T-helper 1 cell treated with Interleukin-12 subunit alpha and Interleukin-12 subunit beta and Interleukin-4 antibody, amounts not matched to agents 30 μg/mL and 1 μg/mL, for 36 hours (primary cell): Measurements from ENCODE around the gene RBMX2.
"Not testable (repeated sequence)": the region's sequence is repeated elsewhere in the genome, so short reads cannot be mapped to it uniquely, and the experiment has no call there.

ENCODE experiments used
- H3K27ac Mint-ChIP-seq: one replicate; pipeline ENCODE4 v1.8.0; 2021; ENCODE audit warnings: mild to moderate bottlenecking, mixed read lengths
- H3K27me3 Mint-ChIP-seq: one replicate; pipeline ENCODE4 v1.8.0; 2021; ENCODE audit warnings: low read depth, mixed read lengths
- H3K36me3 Mint-ChIP-seq: one replicate; pipeline ENCODE4 v1.8.0; 2021; ENCODE audit warnings: low read depth, mixed read lengths
- H3K4me1 Mint-ChIP-seq: one replicate; pipeline ENCODE4 v1.8.0; 2021; ENCODE audit warnings: low read depth, mixed read lengths
- H3K4me3 Mint-ChIP-seq: one replicate; pipeline ENCODE4 v1.8.0; 2021; ENCODE audit warnings: mild to moderate bottlenecking, moderate library complexity, mixed read lengths
- H3K9me3 Mint-ChIP-seq: one replicate; pipeline ENCODE4 v1.8.0; 2021; ENCODE audit warnings: mixed read lengths

The RBMX2 gene

GRCh38 chrX:130418740-130419139 lies 17.0 kb downstream of the RBMX2 start:
- Mint-ChIP-seq H3K27ac (no peak overlapping the region), H3K9me3 (no peaks in the 10 kb centered on the region), H3K4me1 (no peaks in the 10 kb centered on the region)

GRCh38 chrX:130419263-130419662 lies 17.5 kb downstream of the RBMX2 start:
- peaks cover 2% of the 10 kb centered on the region for H3K36me3 Mint-ChIP-seq
- H3K27me3 Mint-ChIP-seq, result peaks cover 2% of the 10 kb centered on the region

More at GRCh38 chrX:130418740-130419139, 17.0 kb downstream of the RBMX2 start:
- Mint-ChIP-seq H3K27me3 (peaks cover 2% of the 10 kb centered on the region), H3K36me3 (peaks cover 4% of the 10 kb centered on the region), H3K4me3 (no peak overlapping the region)

GRCh38 chrX:130426531-130426930 lies 24.7 kb downstream of the RBMX2 start:
- Mint-ChIP-seq H3K9me3 (no peaks in the 10 kb centered on the region), H3K4me3 (no peak overlapping the region), H3K27me3 (peaks cover 2% of the 10 kb centered on the region), H3K27ac (no peak overlapping the region), H3K4me1 (no peaks in the 10 kb centered on the region), H3K36me3 (no peaks in the 10 kb centered on the region)

More at GRCh38 chrX:130419263-130419662, 17.5 kb downstream of the RBMX2 start:
- no peak overlapping the region for H3K4me3 Mint-ChIP-seq
- H3K9me3 Mint-ChIP-seq, result no peaks in the 10 kb centered on the region
- no peak overlapping the region for H3K27ac Mint-ChIP-seq
- no peaks in the 10 kb centered on the region for H3K4me1 Mint-ChIP-seq

GRCh38 chrX:130429236-130429635 lies 27.4 kb downstream of the RBMX2 start:
- H3K27ac Mint-ChIP-seq, H3K4me1 Mint-ChIP-seq, H3K9me3 Mint-ChIP-seq, H3K27me3 Mint-ChIP-seq, H3K36me3 Mint-ChIP-seq, H3K4me3 Mint-ChIP-seq: not testable (repeated sequence)

- Mint-ChIP-seq H3K27ac (no peak overlapping the region), H3K4me3 (no peak overlapping the region), H3K9me3 (no peaks in the 10 kb centered on the region), H3K36me3 (no peaks in the 10 kb centered on the region), H3K4me1 (no peaks in the 10 kb centered on the region), H3K27me3 (no peaks in the 10 kb centered on the region)
These were observed 34.1 kb downstream of the RBMX2 start for GRCh38 chrX:130435937-130436336.

- not testable (repeated sequence) for H3K9me3 Mint-ChIP-seq, H3K4me1 Mint-ChIP-seq, H3K4me3 Mint-ChIP-seq, H3K36me3 Mint-ChIP-seq, H3K27ac Mint-ChIP-seq, H3K27me3 Mint-ChIP-seq
These were observed 36.2 kb downstream of the RBMX2 start for GRCh38 chrX:130437996-130438395.

GRCh38 chrX:130443875-130444274 lies 42.1 kb downstream of the RBMX2 start:
- Mint-ChIP-seq H3K4me1 (no peaks in the 10 kb centered on the region), H3K27ac (no peak overlapping the region), H3K36me3 (no peaks in the 10 kb centered on the region), H3K27me3 (no peaks in the 10 kb centered on the region), H3K4me3 (no peak overlapping the region), H3K9me3 (no peaks in the 10 kb centered on the region)

GRCh38 chrX:130444641-130445336 lies 43.0 kb downstream of the RBMX2 start:
- H3K27me3 Mint-ChIP-seq, result no peaks in the 10 kb centered on the region
- no peak overlapping the region for H3K27ac Mint-ChIP-seq
- H3K9me3 Mint-ChIP-seq, result no peaks in the 10 kb centered on the region
- no peak overlapping the region for H3K4me3 Mint-ChIP-seq
- H3K4me1 Mint-ChIP-seq, result no peaks in the 10 kb centered on the region
- no peaks in the 10 kb centered on the region for H3K36me3 Mint-ChIP-seq

- H3K36me3 Mint-ChIP-seq, result no peaks in the 10 kb centered on the region
- H3K27ac Mint-ChIP-seq, result no peak overlapping the region
- no peaks in the 10 kb centered on the region for H3K27me3 Mint-ChIP-seq
- no peak overlapping the region for H3K4me3 Mint-ChIP-seq
- no peaks in the 10 kb centered on the region for H3K9me3 Mint-ChIP-seq
- H3K4me1 Mint-ChIP-seq, result no peaks in the 10 kb centered on the region
These were observed 45.2 kb downstream of the RBMX2 start for GRCh38 chrX:130446974-130447373.
